Measurements from ENCODE around the gene ATP5PF. TPM values are rescaled to one million over a fixed set of nuclear protein-coding genes. Genes with fewer than 3 reads are reported as not detected.

ATP5PF gene
- total RNA-seq, 1 experiment from 2014 or later: 156 TPM

DNA sequence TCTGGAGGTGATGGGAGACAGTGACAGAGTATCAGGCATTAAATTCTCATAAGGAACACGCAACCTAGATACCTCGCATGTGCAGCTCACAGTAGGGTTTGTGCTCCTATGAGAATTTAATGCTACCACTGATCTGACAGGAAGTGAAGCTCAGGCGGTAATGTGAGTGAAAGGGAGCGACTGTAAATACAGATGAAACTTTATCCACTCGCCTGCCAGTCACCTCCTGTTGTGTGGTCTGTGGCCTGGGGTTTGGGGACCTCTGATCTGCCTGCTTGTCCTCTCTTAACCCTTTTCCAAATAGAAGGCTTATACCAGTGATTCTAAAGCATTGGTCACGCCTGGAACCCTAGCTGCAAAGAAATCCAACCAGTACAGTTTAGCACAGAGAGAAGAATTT lies 15.4 kb upstream of the ATP5PF start:
- Mint-ChIP-seq H3K4me1 (ENCODE audit: low read depth, unreplicated experiment) (no peaks in the 10 kb centered on the region), H3K4me3 (ENCODE audit: unreplicated experiment) (no peak overlapping the region), H3K27me3 (ENCODE audit: insufficient read depth, unreplicated experiment) (no peaks in the 10 kb centered on the region), H3K9me3 (ENCODE audit: unreplicated experiment) (no peaks in the 10 kb centered on the region), H3K27ac (ENCODE audit: unreplicated experiment) (no peak overlapping the region), H3K36me3 (ENCODE audit: insufficient read depth, unreplicated experiment) (peaks cover 18% of the 10 kb centered on the region)
- H3K4me1 ChIP-seq: no peaks in the 10 kb centered on the region
- TF ChIP-seq, protein P1, sequence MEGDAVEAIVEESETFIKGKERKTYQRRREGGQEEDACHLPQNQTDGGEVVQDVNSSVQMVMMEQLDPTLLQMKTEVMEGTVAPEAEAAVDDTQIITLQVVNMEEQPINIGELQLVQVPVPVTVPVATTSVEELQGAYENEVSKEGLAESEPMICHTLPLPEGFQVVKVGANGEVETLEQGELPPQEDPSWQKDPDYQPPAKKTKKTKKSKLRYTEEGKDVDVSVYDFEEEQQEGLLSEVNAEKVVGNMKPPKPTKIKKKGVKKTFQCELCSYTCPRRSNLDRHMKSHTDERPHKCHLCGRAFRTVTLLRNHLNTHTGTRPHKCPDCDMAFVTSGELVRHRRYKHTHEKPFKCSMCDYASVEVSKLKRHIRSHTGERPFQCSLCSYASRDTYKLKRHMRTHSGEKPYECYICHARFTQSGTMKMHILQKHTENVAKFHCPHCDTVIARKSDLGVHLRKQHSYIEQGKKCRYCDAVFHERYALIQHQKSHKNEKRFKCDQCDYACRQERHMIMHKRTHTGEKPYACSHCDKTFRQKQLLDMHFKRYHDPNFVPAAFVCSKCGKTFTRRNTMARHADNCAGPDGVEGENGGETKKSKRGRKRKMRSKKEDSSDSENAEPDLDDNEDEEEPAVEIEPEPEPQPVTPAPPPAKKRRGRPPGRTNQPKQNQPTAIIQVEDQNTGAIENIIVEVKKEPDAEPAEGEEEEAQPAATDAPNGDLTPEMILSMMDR (IDR thresholded peaks at IDR 0.05; ENCODE audit: insufficient read depth in 1 of 2, low read depth in 1 of 2, low read length in 1 of 2, severe bottlenecking in 1 of 2, unreplicated experiment in 1 of 2): no peak
- no peaks in the 10 kb centered on the region; the same call in 1 of the 2 replicates for H3K36me3 ChIP-seq (ENCODE audit: control insufficient read depth, insufficient read depth, low read length)
- DNase-seq: no peak
- intact Hi-C loops (cut with micrococcal nuclease; ENCODE audit: unreplicated experiment): no loop called here
- ChIA-PET CTCF (no interaction called here), POLR2A (interaction anchor here (0.5 kb wide), 1 partner anchor 248 kb away, joined by 5 read pairs; no protein-coding TSS in a partner anchor)
- H3K27me3 ChIP-seq (replicated peaks; ENCODE audit: control insufficient read depth, insufficient read depth, low read length): no peaks in the 10 kb centered on the region
- no peaks in the 10 kb centered on the region for H3K9me3 ChIP-seq
- no TSS peak for BruUV-seq (replicated peaks)
- H3K4me3 ChIP-seq (ENCODE audit: low read depth, low read length): no peak overlapping the region

DNA sequence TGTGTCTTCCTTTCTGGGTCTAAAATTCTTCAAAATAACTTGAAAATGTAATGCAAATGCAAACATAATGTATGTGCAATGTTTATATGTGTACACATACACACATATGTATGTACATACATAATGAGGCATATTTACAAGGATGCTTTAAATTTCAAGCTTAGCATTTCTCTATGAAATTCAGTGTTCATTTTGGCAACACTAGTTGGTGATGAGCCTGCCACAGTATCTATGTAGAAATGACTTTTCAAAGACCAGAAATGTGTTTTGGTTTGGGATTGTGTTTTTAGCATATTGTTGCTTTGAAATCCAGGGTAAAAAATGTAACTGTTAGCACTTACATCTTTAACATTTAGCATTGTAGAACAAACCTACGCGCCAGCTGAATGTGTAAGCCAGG lies 10.2 kb upstream of the ATP5PF start:
- no peaks in the 10 kb centered on the region for H3K4me1 ChIP-seq
- intact Hi-C loops (cut with micrococcal nuclease; ENCODE audit: unreplicated experiment): no loop called here
- ChIA-PET POLR2A (no interaction called here), CTCF (no interaction called here)
- no peaks in the 10 kb centered on the region for H3K27me3 ChIP-seq (replicated peaks; ENCODE audit: control insufficient read depth, insufficient read depth, low read length)
- no peak overlapping the region for H3K4me3 ChIP-seq (ENCODE audit: low read depth, low read length)
- Mint-ChIP-seq H3K4me1 (ENCODE audit: low read depth, unreplicated experiment) (peaks cover 5% of the 10 kb centered on the region), H3K9me3 (ENCODE audit: unreplicated experiment) (no peaks in the 10 kb centered on the region), H3K36me3 (ENCODE audit: insufficient read depth, unreplicated experiment) (peaks cover 7% of the 10 kb centered on the region), H3K4me3 (ENCODE audit: unreplicated experiment) (no peak overlapping the region), H3K27me3 (ENCODE audit: insufficient read depth, unreplicated experiment) (no peaks in the 10 kb centered on the region), H3K27ac (ENCODE audit: unreplicated experiment) (no peak overlapping the region)
- TF ChIP-seq, protein P1 (IDR thresholded peaks at IDR 0.05; ENCODE audit: insufficient read depth in 1 of 2, low read depth in 1 of 2, low read length in 1 of 2, severe bottlenecking in 1 of 2, unreplicated experiment in 1 of 2): no peak
- no peak for DNase-seq
- no TSS peak for BruUV-seq (replicated peaks)
- H3K9me3 ChIP-seq: no peaks in the 10 kb centered on the region
- H3K36me3 ChIP-seq (ENCODE audit: control insufficient read depth, insufficient read depth, low read length): no peaks in the 10 kb centered on the region; the same call in 1 of the 2 replicates

DNA sequence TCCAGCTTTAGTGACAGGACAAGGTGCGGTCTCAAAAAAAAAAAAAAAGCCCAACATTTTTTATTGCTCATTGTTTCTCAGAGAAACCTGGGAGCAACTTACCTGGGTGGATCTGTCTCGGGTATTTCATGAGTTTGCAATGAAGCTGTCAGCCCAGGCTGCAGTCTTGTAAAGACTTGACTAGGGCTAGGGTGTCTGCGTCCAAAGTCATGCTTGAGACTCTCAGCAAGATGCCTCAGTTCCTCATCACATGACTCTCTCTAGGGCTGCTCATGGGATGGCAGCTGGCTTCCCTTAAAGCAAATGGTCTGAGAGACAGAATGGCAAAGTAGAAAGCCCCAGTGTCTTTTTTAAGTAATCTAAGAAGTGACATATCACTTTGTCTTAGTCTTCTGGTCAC lies 8.2 kb upstream of the ATP5PF start:
- no peak for DNase-seq
- no peaks in the 10 kb centered on the region for H3K36me3 ChIP-seq (ENCODE audit: control insufficient read depth, insufficient read depth, low read length)
- H3K9me3 Mint-ChIP-seq (ENCODE audit: unreplicated experiment): no peaks in the 10 kb centered on the region
- CTCF ChIA-PET: no interaction called here
- H3K4me1 Mint-ChIP-seq (ENCODE audit: low read depth, unreplicated experiment): peaks cover 5% of the 10 kb centered on the region
- H3K27me3 ChIP-seq (replicated peaks; ENCODE audit: control insufficient read depth, insufficient read depth, low read length): no peaks in the 10 kb centered on the region
- no peak overlapping the region for H3K4me3 ChIP-seq (ENCODE audit: low read depth, low read length)
- BruUV-seq (replicated peaks): no TSS peak
- no peak overlapping the region for H3K27ac Mint-ChIP-seq (ENCODE audit: unreplicated experiment)
- H3K36me3 Mint-ChIP-seq (ENCODE audit: insufficient read depth, unreplicated experiment): peaks cover 7% of the 10 kb centered on the region
- H3K4me1 ChIP-seq: no peaks in the 10 kb centered on the region
- TF ChIP-seq, protein P1 (IDR thresholded peaks at IDR 0.05; ENCODE audit: insufficient read depth in 1 of 2, low read depth in 1 of 2, low read length in 1 of 2, severe bottlenecking in 1 of 2, unreplicated experiment in 1 of 2): no peak
- POLR2A ChIA-PET: no interaction called here
- H3K27me3 Mint-ChIP-seq (ENCODE audit: insufficient read depth, unreplicated experiment): no peaks in the 10 kb centered on the region
- H3K9me3 ChIP-seq: no peaks in the 10 kb centered on the region
- no peak overlapping the region for H3K4me3 Mint-ChIP-seq (ENCODE audit: unreplicated experiment)
- intact Hi-C loops (cut with micrococcal nuclease; ENCODE audit: unreplicated experiment): no loop called here
